Peyer's patch (tissue), 4 donors: ENCODE results near the gene MYBBP1A. TPM values are rescaled to one million over a fixed set of nuclear protein-coding genes. Genes with fewer than 3 reads are reported as not detected.

Experiments
- DNase-seq, 3 donors: peaks; one replicate each; pipeline ENCODE4 v3.0.0-alpha.2; 2017 to 2019
- H3K27ac ChIP-seq, 4 donors: fragments of 200-600 bp; sonication (generic); one replicate each; pipeline ENCODE4 v1.5.1; 2016 to 2019
- H3K27me3 ChIP-seq, 2 donors: fragments of 200-600 bp; sonication (generic); one replicate each; pipeline ENCODE4 v1.5.1; 2019
- H3K36me3 ChIP-seq, 3 donors: fragments of 200-600 bp; sonication (generic); one replicate each; pipeline ENCODE4 v1.5.1; 2016 to 2019
- H3K4me1 ChIP-seq, 4 donors: fragments of 200-600 bp; sonication (generic); one replicate each; pipeline ENCODE4 v1.5.1; 2016 to 2019
- H3K4me3 ChIP-seq, 4 donors: fragments of 200-600 bp; sonication (generic); 1 replicate in 3 of 4; 2 replicates in 1 of 4; pipeline ENCODE4 v1.5.1; 2016 to 2019; ENCODE audit warnings: mild to moderate bottlenecking in 1 of 4
- H3K9me3 ChIP-seq, 4 donors: fragments of 200-600 bp; sonication (generic); one replicate each; pipeline ENCODE4 v1.5.1; 2016 to 2019; ENCODE audit warnings: mild to moderate bottlenecking in 1 of 4
- CTCF ChIP-seq, 6 experiments: fragments of 450-650 bp in 4 of 6; fragments of 200-600 bp in 2 of 6; sonication (generic) in 1 of 6; IDR thresholded peaks; one replicate each; pipeline ENCODE4 v1.5.1; 2017 to 2019; ENCODE audit warnings: antibody characterized with exemption in 6 of 6, mild to moderate bottlenecking in 3 of 6, moderate library complexity in 1 of 6
- POLR2A ChIP-seq, 2 donors: fragments of 450-650 bp; IDR thresholded peaks; one replicate each; pipeline ENCODE4 v1.5.1; 2017; ENCODE audit warnings: antibody characterized with exemption in 2 of 2, mild to moderate bottlenecking in 2 of 2, moderate library complexity in 2 of 2
- total RNA-seq, 4 donors: library from RNA; depleted of rRNA; stranded (reverse); fragments of >200 nt; gene quantifications; one replicate each; pipeline ENCODE4 v1.1.0, GENCODE V29; 2016

The MYBBP1A gene
- total RNA-seq, 4 donors from 2014 or later: 27.1 to 244 (median 91.2) TPM

- Histone ChIP-seq H3K9me3 (no peaks in the 10 kb centered on the region), H3K4me3 (no peak overlapping the region), H3K4me1 (peaks cover 2 to 4% (median 3%) of the 10 kb centered on the region in 4 donors), H3K36me3 (no peaks in the 10 kb centered on the region), H3K27ac (no peak overlapping the region), H3K27me3 (no peaks in the 10 kb centered on the region)
- DNase-seq: no peak
- no peak for TF ChIP-seq POLR2A (IDR thresholded peaks at IDR 0.05)
- no peak for TF ChIP-seq CTCF (IDR thresholded peaks at IDR 0.05)
Measured at GRCh38 chr17:4523946-4524345, 31.2 kb downstream of the MYBBP1A start.

GRCh38 chr17:4522661-4523060 lies 32.5 kb downstream of the MYBBP1A start:
- DNase-seq: no peak
- Histone ChIP-seq H3K4me1 (peaks cover 3 to 6% (median 4%) of the 10 kb centered on the region in 4 donors), H3K4me3 (no peak overlapping the region), H3K9me3 (no peaks in the 10 kb centered on the region), H3K27me3 (no peaks in the 10 kb centered on the region), H3K36me3 (no peaks in the 10 kb centered on the region), H3K27ac (peak overlapping the region in 2 of 4 donors; percentile 49)
- TF ChIP-seq CTCF (IDR thresholded peaks at IDR 0.05): no peak

- no peaks in the 10 kb centered on the region for H3K9me3 ChIP-seq
- peak in 1 of 3 donors; percentile 61 for DNase-seq
- H3K4me3 ChIP-seq: no peak overlapping the region
- no peaks in the 10 kb centered on the region for H3K36me3 ChIP-seq
- peak overlapping the region in 3 of 4 donors; percentile 28 to 68 (median 49) for H3K27ac ChIP-seq
- TF ChIP-seq CTCF (IDR thresholded peaks at IDR 0.05) (no peak), POLR2A (IDR thresholded peaks at IDR 0.05) (no peak)
- H3K4me1 ChIP-seq: peaks cover 3 to 6% (median 4%) of the 10 kb centered on the region in 4 donors
- H3K27me3 ChIP-seq: no peaks in the 10 kb centered on the region
Measured at GRCh38 chr17:4520894-4521600, 34.1 kb downstream of the MYBBP1A start.

- Histone ChIP-seq H3K9me3 (no peaks in the 10 kb centered on the region), H3K4me1 (peaks cover 3 to 6% (median 4%) of the 10 kb centered on the region in 4 donors), H3K27me3 (no peaks in the 10 kb centered on the region), H3K27ac (peak overlapping the region; percentile 39 to 68 (median 48)), H3K36me3 (no peaks in the 10 kb centered on the region), H3K4me3 (no peak overlapping the region)
- TF ChIP-seq POLR2A (IDR thresholded peaks at IDR 0.05) (no peak), CTCF (IDR thresholded peaks at IDR 0.05) (no peak)
- DNase-seq: no peak
Measured at GRCh38 chr17:4520060-4520893, 34.9 kb downstream of the MYBBP1A start.

GRCh38 chr17:4519361-4519788 lies 35.8 kb downstream of the MYBBP1A start:
- Histone ChIP-seq H3K27ac (peak overlapping the region; percentile 39 to 68 (median 57)), H3K36me3 (no peaks in the 10 kb centered on the region), H3K9me3 (no peaks in the 10 kb centered on the region), H3K27me3 (no peaks in the 10 kb centered on the region), H3K4me1 (peaks cover 3 to 6% (median 4%) of the 10 kb centered on the region in 4 donors), H3K4me3 (no peak overlapping the region)
- TF ChIP-seq POLR2A (IDR thresholded peaks at IDR 0.05) (no peak), CTCF (IDR thresholded peaks at IDR 0.05) (no peak)
- DNase-seq: no peak
